IPS DF 4.7 (cell line): ENCODE measurements around the gene RBP3.

Experiments
- DNase-seq: peaks from one replicate; pipeline ENCODE4 v3.0.0-alpha.2; 2013; ENCODE audit warnings: low spot score; ENCODE audit errors: extremely low read depth

The RBP3 gene

GRCh38 chr10:47336387-47337134, 11.6 kb upstream of the RBP3 start:
- no peak for DNase-seq

GRCh38 chr10:47337310-47337709, 10.9 kb upstream of the RBP3 start:
- DNase-seq = no peak

- DNase-seq = no peak
Observed at GRCh38 chr10:47339186-47339735, 8.9 kb upstream of the RBP3 start.

GRCh38 chr10:47339759-47340607, 8.2 kb upstream of the RBP3 start:
- no peak for DNase-seq

- no peak for DNase-seq
Observed at GRCh38 chr10:47340608-47341170, 7.5 kb upstream of the RBP3 start.

- DNase-seq = no peak
Observed at GRCh38 chr10:47344996-47345870, 2.9 kb upstream of the RBP3 start.

GRCh38 chr10:47346581-47347302, 1.4 kb upstream of the RBP3 start:
- no peak for DNase-seq

GRCh38 chr10:47347303-47347675, 874 bp upstream of the RBP3 start:
- no peak for DNase-seq

- DNase-seq = no peak
Observed at GRCh38 chr10:47348661-47349470, 703 bp downstream of the RBP3 start.

- no peak for DNase-seq
Observed at GRCh38 chr10:47349516-47349915, 1.4 kb downstream of the RBP3 start.

- no peak for DNase-seq
Observed at GRCh38 chr10:47349941-47350371, 1.8 kb downstream of the RBP3 start.

GRCh38 chr10:47350671-47351640, 2.8 kb downstream of the RBP3 start:
- no peak for DNase-seq

- DNase-seq = no peak
Observed at GRCh38 chr10:47351899-47352815, 4.0 kb downstream of the RBP3 start.

GRCh38 chr10:47353351-47353750, 5.2 kb downstream of the RBP3 start:
- DNase-seq = no peak

- no peak for DNase-seq
Observed at GRCh38 chr10:47354165-47354564, 6.0 kb downstream of the RBP3 start.

- DNase-seq = no peak
Observed at GRCh38 chr10:47354900-47355299, 6.7 kb downstream of the RBP3 start.

- no peak for DNase-seq
Observed at GRCh38 chr10:47356708-47357107, 8.5 kb downstream of the RBP3 start.
